OCI-LY1 (cell line): ENCODE results near the gene ULK4.

ENCODE experiments used
- CTCF ChIP-seq: fragments of 200-600 bp; sonication (generic), shearing (Covaris generic); IDR thresholded peaks from 2 replicates; pipeline ENCODE4 v1.5.1; 2017; ENCODE audit warnings: mild to moderate bottlenecking, antibody characterized with exemption, low read length, moderate library complexity, mixed read lengths
- EZH2 ChIP-seq: fragments of 200-600 bp; sonication (generic), shearing (Covaris generic); IDR thresholded peaks from 2 replicates; pipeline ENCODE4 v1.8.0; 2017; ENCODE audit warnings: borderline replicate concordance, mixed run types, mild to moderate bottlenecking, antibody characterized with exemption, low read length, moderate library complexity, mixed read lengths

GRCh38 chr3:41363830-41364523 lies 597.9 kb downstream of the ULK4 start:
- TF ChIP-seq CTCF (no peak), EZH2 (no peak)
